WTC11 (cell line): Measurements from ENCODE around the gene KRT82. TPM values are rescaled to one million over a fixed set of nuclear protein-coding genes. Genes with fewer than 3 reads are reported as not detected.

ENCODE experiments used
- ATAC-seq: fragments of 200-7000 bp; cut with Tn5 transposase; 2 replicates; pipeline ENCODE4 v1.10.0; 2021; ENCODE audit warnings: mild to moderate bottlenecking, moderate library complexity
- CTCF ChIA-PET: fragments of 300-600 bp; sonication (Branson Sonifier 250); formaldehyde crosslinking; loops from one replicate; lab custom pipeline; 2021; ENCODE audit warnings: antibody characterized with exemption; lab: Charles Lee
- POLR2A ChIA-PET: fragments of 350-600 bp; sonication (Branson Sonifier 250); formaldehyde crosslinking; loops from one replicate; lab custom pipeline; 2021; ENCODE audit warnings: antibody characterized with exemption; lab: Charles Lee
- DNase-seq: peaks from one replicate; pipeline ENCODE4 v3.0.0; 2021; ENCODE audit warnings: low spot score
- H3K27ac Mint-ChIP-seq: 2 replicates; pipeline ENCODE4 v1.8.0; 2021; ENCODE audit warnings: mixed read lengths
- H3K27me3 Mint-ChIP-seq: 2 replicates; pipeline ENCODE4 v1.8.0; 2021; ENCODE audit warnings: low read depth, mild to moderate bottlenecking, moderate library complexity, mixed read lengths
- H3K36me3 Mint-ChIP-seq: 2 replicates; pipeline ENCODE4 v1.8.0; 2021; ENCODE audit warnings: mixed read lengths
- H3K4me1 Mint-ChIP-seq: 2 replicates; pipeline ENCODE4 v1.8.0; 2022; ENCODE audit warnings: mixed read lengths
- H3K4me3 Mint-ChIP-seq: 2 replicates; pipeline ENCODE4 v1.8.0; 2021; ENCODE audit warnings: mild to moderate bottlenecking, moderate library complexity, mixed read lengths
- H3K9me3 Mint-ChIP-seq: 2 replicates; pipeline ENCODE4 v1.8.0; 2021; ENCODE audit warnings: mixed read lengths
- CREB1 ChIP-seq: sonication (generic); formaldehyde crosslinking; IDR thresholded peaks from 2 replicates; pipeline ENCODE4 v1.8.0; 2023; ENCODE audit warnings: mild to moderate bottlenecking, missing genetic modification reagents
- FOXJ3 ChIP-seq: sonication (generic); formaldehyde crosslinking; IDR thresholded peaks from 2 replicates; pipeline ENCODE4 v1.9.0; 2021; ENCODE audit warnings: missing genetic modification reagents, mild to moderate bottlenecking, borderline replicate concordance
- GABPB1 ChIP-seq: sonication (generic); formaldehyde crosslinking; IDR thresholded peaks from 2 replicates; pipeline ENCODE4 v1.8.1; 2023; ENCODE audit warnings: mild to moderate bottlenecking, missing genetic modification reagents
- JUN ChIP-seq: sonication (generic); formaldehyde crosslinking; IDR thresholded peaks from 2 replicates; pipeline ENCODE4 v1.8.0; 2023; ENCODE audit warnings: mild to moderate bottlenecking, missing genetic modification reagents
- NFATC4 ChIP-seq: fragments of 250-450 bp; sonication (Bioruptor Pico); IDR thresholded peaks from 2 replicates; pipeline ENCODE4 v1.9.0; 2021; ENCODE audit warnings: mild to moderate bottlenecking
- PRRX2 ChIP-seq: fragments of 250-450 bp; sonication (Bioruptor Pico); IDR thresholded peaks from 2 replicates; pipeline ENCODE4 v1.8.0; 2021; ENCODE audit warnings: mild to moderate bottlenecking
- SOX15 ChIP-seq: fragments of 250-450 bp; sonication (Bioruptor Pico); IDR thresholded peaks from 2 replicates; pipeline ENCODE4 v1.9.0; 2021; ENCODE audit warnings: mild to moderate bottlenecking
- TCF7 ChIP-seq: sonication (generic); formaldehyde crosslinking; IDR thresholded peaks from 2 replicates; pipeline ENCODE4 v1.8.0; 2022; ENCODE audit warnings: mild to moderate bottlenecking, low read depth, missing genetic modification reagents, moderate library complexity
- ZNF416 ChIP-seq: fragments of 250-450 bp; sonication (Bioruptor Pico); IDR thresholded peaks from 2 replicates; pipeline ENCODE4 v1.9.0; 2021; ENCODE audit warnings: mild to moderate bottlenecking, inconsistent platforms
- ZNF423 ChIP-seq: fragments of 250-450 bp; sonication (Bioruptor Pico); IDR thresholded peaks from 2 replicates; pipeline ENCODE4 v2.1.2; 2022; ENCODE audit warnings: mild to moderate bottlenecking, moderate library complexity
- ZNF671 ChIP-seq: fragments of 250-450 bp; sonication (Bioruptor Pico); IDR thresholded peaks from 2 replicates; pipeline ENCODE4 v1.8.0; 2021; ENCODE audit warnings: mild to moderate bottlenecking
- total RNA-seq: library from RNA; stranded (reverse); gene quantifications from 3 replicates; pipeline ENCODE4 v1.2.3, GENCODE V29; 2021
- TF ChIP-seq, protein P1 (sequence below): sonication (generic); formaldehyde crosslinking; IDR thresholded peaks from 2 replicates; pipeline ENCODE4 v1.8.1; 2023; ENCODE audit warnings: mild to moderate bottlenecking, missing genetic modification reagents
- TF ChIP-seq, protein P2 (sequence below): fragments of 250-450 bp; sonication (Bioruptor Pico); IDR thresholded peaks from 2 replicates; pipeline ENCODE4 v1.9.0; 2021; ENCODE audit warnings: moderate library complexity, mild to moderate bottlenecking, inconsistent platforms, borderline replicate concordance
- TF ChIP-seq, protein P3 (sequence below): sonication (generic); formaldehyde crosslinking; IDR thresholded peaks from 2 replicates; pipeline ENCODE4 v1.8.0; 2022; ENCODE audit warnings: mild to moderate bottlenecking, missing genetic modification reagents
- TF ChIP-seq, protein P4 (sequence below): sonication (generic); formaldehyde crosslinking; IDR thresholded peaks from 2 replicates; pipeline ENCODE4 v1.8.1; 2023; ENCODE audit warnings: mild to moderate bottlenecking, missing genetic modification reagents, moderate library complexity
- TF ChIP-seq, protein P5 (sequence below): sonication (generic); formaldehyde crosslinking; IDR thresholded peaks from 2 replicates; pipeline ENCODE4 v1.8.0; 2022; ENCODE audit warnings: mild to moderate bottlenecking, missing genetic modification reagents
- TF ChIP-seq, protein P6 (sequence below): fragments of 250-450 bp; sonication (Bioruptor Pico); IDR thresholded peaks from 2 replicates; pipeline ENCODE4 v1.9.0; 2021; ENCODE audit warnings: mild to moderate bottlenecking
- TF ChIP-seq, protein P7 (sequence below): fragments of 250-450 bp; sonication (Bioruptor Pico); conservative IDR thresholded peaks from 2 replicates; pipeline ENCODE4 v1.9.0; 2021; ENCODE audit warnings: mild to moderate bottlenecking
- TF ChIP-seq, protein P8 (sequence below): sonication (generic); formaldehyde crosslinking; IDR thresholded peaks from 2 replicates; pipeline ENCODE4 v1.8.1; 2022; ENCODE audit warnings: low read depth, mild to moderate bottlenecking, moderate library complexity, missing genetic modification reagents, borderline replicate concordance
- TF ChIP-seq, protein P9 (sequence below): sonication (generic); formaldehyde crosslinking; IDR thresholded peaks from 2 replicates; pipeline ENCODE4 v1.8.0; 2022; ENCODE audit warnings: mild to moderate bottlenecking, missing genetic modification reagents

The KRT82 gene
- total RNA-seq, 1 experiment from 2014 or later: not detected

DNA sequence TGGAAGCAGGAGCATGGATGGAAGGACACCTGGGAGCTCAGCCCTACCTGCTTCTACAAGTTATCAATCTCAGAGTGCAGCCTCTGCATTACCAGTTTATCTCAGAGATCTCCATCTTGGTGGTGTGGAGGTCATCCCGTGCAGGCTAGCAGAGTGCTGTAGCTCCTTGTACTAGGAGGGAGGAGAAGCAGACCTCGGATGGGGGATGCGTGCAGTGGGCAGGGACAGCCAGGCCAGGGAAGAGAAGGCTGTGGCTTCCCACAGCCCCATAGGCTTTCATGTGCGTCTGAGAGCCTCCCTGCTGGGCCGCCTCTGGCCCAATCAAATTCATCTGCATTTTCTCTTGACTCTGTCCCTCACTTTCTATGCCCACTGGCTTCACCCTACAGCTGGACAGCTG, 8.8 kb upstream of the KRT82 start:
- peaks cover 9% of the 10 kb centered on the region for H3K4me1 Mint-ChIP-seq
- H3K9me3 Mint-ChIP-seq: peaks cover 7% of the 10 kb centered on the region
- no peak for ATAC-seq
- no peak overlapping the region for H3K4me3 Mint-ChIP-seq
- POLR2A ChIA-PET: no interaction called here
- peaks cover 3% of the 10 kb centered on the region; the same call in 1 of the 2 replicates for H3K36me3 Mint-ChIP-seq
- no peak for TF ChIP-seq JUN (CRISPR knock-in tag)
- no peak for TF ChIP-seq CREB1 (CRISPR knock-in tag)
- no peak for TF ChIP-seq GABPB1 (CRISPR knock-in tag)
- no peak for TF ChIP-seq ZNF416 (CRISPR knock-in tag)
- TF ChIP-seq, protein P1, sequence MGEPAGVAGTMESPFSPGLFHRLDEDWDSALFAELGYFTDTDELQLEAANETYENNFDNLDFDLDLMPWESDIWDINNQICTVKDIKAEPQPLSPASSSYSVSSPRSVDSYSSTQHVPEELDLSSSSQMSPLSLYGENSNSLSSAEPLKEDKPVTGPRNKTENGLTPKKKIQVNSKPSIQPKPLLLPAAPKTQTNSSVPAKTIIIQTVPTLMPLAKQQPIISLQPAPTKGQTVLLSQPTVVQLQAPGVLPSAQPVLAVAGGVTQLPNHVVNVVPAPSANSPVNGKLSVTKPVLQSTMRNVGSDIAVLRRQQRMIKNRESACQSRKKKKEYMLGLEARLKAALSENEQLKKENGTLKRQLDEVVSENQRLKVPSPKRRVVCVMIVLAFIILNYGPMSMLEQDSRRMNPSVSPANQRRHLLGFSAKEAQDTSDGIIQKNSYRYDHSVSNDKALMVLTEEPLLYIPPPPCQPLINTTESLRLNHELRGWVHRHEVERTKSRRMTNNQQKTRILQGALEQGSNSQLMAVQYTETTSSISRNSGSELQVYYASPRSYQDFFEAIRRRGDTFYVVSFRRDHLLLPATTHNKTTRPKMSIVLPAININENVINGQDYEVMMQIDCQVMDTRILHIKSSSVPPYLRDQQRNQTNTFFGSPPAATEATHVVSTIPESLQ: no peak
- TF ChIP-seq, protein P2, sequence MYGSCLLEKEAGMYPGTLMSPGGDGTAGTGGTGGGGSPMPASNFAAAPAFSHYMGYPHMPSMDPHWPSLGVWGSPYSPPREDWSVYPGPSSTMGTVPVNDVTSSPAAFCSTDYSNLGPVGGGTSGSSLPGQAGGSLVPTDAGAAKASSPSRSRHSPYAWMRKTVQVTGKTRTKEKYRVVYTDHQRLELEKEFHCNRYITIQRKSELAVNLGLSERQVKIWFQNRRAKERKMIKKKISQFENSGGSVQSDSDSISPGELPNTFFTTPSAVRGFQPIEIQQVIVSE (CRISPR knock-in tag): no peak
- TF ChIP-seq, protein P3, sequence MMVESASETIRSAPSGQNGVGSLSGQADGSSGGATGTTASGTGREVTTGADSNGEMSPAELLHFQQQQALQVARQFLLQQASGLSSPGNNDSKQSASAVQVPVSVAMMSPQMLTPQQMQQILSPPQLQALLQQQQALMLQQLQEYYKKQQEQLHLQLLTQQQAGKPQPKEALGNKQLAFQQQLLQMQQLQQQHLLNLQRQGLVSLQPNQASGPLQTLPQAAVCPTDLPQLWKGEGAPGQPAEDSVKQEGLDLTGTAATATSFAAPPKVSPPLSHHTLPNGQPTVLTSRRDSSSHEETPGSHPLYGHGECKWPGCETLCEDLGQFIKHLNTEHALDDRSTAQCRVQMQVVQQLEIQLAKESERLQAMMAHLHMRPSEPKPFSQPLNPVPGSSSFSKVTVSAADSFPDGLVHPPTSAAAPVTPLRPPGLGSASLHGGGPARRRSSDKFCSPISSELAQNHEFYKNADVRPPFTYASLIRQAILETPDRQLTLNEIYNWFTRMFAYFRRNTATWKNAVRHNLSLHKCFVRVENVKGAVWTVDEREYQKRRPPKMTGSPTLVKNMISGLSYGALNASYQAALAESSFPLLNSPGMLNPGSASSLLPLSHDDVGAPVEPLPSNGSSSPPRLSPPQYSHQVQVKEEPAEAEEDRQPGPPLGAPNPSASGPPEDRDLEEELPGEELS: no peak
- TF ChIP-seq FOXJ3 (CRISPR knock-in tag): no peak
- TF ChIP-seq, protein P4, sequence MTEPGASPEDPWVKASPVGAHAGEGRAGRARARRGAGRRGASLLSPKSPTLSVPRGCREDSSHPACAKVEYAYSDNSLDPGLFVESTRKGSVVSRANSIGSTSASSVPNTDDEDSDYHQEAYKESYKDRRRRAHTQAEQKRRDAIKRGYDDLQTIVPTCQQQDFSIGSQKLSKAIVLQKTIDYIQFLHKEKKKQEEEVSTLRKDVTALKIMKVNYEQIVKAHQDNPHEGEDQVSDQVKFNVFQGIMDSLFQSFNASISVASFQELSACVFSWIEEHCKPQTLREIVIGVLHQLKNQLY (CRISPR knock-in tag): no peak
- TF ChIP-seq ZNF671 (CRISPR knock-in tag): no peak
- TF ChIP-seq, protein P5, sequence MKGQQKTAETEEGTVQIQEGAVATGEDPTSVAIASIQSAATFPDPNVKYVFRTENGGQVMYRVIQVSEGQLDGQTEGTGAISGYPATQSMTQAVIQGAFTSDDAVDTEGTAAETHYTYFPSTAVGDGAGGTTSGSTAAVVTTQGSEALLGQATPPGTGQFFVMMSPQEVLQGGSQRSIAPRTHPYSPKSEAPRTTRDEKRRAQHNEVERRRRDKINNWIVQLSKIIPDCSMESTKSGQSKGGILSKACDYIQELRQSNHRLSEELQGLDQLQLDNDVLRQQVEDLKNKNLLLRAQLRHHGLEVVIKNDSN (CRISPR knock-in tag): no peak
- H3K27me3 Mint-ChIP-seq: no peaks in the 10 kb centered on the region
- DNase-seq: no peak
- CTCF ChIA-PET: interaction anchor here (1.1 to 5.4 kb wide), 8 partner anchors 11 to 136 kb away, joined by 3 to 35 read pairs (median 8); no protein-coding TSS in a partner anchor
- no peak overlapping the region for H3K27ac Mint-ChIP-seq

DNA sequence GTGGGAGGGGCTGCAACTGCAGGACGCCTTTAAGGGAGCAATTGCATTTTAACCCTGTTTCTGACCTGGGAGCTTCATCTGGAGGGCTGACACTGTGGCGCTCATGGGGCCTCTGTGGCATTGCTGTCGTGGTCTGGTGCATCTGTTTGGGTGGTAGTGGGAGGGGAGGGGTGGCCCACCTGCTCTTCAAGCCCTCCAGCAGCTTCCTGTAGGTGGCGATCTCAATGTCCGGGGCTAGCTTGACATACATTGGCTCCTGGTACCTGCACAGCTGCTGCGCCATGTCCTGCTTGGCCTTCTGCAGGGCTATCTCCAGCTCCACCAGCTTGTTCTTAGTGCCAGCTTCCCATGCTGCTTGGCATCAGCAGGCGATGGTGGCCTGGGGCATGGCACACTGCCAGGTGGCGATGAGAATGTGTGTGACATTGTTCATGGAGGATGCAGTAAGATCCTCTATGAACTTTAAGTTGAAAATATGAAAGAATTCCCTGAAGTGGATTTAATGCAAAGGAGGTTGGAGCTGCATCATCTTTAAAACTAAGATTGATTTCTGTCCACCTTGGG, 7.7 kb upstream of the KRT82 start:
- Mint-ChIP-seq H3K9me3 (peaks cover 7% of the 10 kb centered on the region), H3K4me1 (peaks cover 9% of the 10 kb centered on the region), H3K27me3 (no peaks in the 10 kb centered on the region), H3K4me3 (no peak overlapping the region), H3K27ac (no peak overlapping the region), H3K36me3 (peaks cover 3% of the 10 kb centered on the region; the same call in 1 of the 2 replicates)
- POLR2A ChIA-PET: no interaction called here
- ATAC-seq (peak; percentile 80), DNase-seq (peak; percentile 43)
- CTCF ChIA-PET: interaction anchor here (0.5 to 5.4 kb wide), 27 partner anchors 9 to 476 kb away, joined by 3 to 35 read pairs (median 4); no protein-coding TSS in a partner anchor
- TF ChIP-seq, protein P3: no peak
- TF ChIP-seq, protein P6, sequence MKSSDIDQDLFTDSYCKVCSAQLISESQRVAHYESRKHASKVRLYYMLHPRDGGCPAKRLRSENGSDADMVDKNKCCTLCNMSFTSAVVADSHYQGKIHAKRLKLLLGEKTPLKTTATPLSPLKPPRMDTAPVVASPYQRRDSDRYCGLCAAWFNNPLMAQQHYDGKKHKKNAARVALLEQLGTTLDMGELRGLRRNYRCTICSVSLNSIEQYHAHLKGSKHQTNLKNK (CRISPR knock-in tag): no peak
- TF ChIP-seq PRRX2 (CRISPR knock-in tag): no peak
- TF ChIP-seq, protein P7, sequence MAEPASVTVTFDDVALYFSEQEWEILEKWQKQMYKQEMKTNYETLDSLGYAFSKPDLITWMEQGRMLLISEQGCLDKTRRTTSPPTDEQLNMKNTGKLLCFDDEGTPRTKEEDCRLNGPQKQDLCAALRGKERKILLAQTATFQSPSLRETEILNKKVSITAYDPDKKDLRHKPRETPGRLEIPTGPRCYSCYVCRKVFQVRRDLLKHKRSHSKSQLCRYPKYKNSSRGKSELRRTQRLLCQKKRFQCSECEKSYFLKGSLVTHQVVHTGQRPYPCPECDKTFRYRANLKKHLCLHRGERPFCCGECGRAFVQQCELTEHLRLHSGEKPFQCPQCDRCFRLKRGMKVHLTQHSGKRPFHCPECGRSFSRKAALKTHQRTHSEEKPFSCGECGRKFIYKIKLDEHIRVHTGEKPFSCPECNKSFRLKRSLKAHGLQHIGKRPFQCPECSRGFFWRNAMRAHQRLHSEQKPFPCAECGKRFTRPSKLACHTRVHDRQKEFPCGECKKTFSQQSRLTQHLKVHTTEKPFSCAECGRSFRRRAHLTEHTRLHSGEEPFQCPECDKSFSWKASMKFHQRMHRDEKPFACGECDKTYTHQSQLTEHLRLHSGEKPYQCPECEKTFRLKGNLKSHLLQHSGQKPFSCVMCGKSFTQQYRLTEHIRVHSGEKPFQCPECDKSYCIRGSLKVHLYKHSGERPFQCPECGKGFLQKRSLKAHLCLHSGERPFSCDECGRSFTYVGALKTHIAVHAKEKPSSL (CRISPR knock-in tag): no peak
- TF ChIP-seq CREB1 (CRISPR knock-in tag): no peak
- TF ChIP-seq, protein P8, sequence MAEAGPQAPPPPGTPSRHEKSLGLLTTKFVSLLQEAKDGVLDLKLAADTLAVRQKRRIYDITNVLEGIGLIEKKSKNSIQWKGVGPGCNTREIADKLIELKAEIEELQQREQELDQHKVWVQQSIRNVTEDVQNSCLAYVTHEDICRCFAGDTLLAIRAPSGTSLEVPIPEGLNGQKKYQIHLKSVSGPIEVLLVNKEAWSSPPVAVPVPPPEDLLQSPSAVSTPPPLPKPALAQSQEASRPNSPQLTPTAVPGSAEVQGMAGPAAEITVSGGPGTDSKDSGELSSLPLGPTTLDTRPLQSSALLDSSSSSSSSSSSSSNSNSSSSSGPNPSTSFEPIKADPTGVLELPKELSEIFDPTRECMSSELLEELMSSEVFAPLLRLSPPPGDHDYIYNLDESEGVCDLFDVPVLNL (CRISPR knock-in tag): no peak
- TF ChIP-seq ZNF423: no peak
- TF ChIP-seq NFATC4 (CRISPR knock-in tag): no peak
- TF ChIP-seq, protein P9, sequence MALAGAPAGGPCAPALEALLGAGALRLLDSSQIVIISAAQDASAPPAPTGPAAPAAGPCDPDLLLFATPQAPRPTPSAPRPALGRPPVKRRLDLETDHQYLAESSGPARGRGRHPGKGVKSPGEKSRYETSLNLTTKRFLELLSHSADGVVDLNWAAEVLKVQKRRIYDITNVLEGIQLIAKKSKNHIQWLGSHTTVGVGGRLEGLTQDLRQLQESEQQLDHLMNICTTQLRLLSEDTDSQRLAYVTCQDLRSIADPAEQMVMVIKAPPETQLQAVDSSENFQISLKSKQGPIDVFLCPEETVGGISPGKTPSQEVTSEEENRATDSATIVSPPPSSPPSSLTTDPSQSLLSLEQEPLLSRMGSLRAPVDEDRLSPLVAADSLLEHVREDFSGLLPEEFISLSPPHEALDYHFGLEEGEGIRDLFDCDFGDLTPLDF (CRISPR knock-in tag): no peak
- TF ChIP-seq TCF7 (CRISPR knock-in tag): no peak
- TF ChIP-seq SOX15 (CRISPR knock-in tag): no peak
